NT2/D1 (cell line): ENCODE results near the gene PHRF1.

Source experiments
- DNase-seq: peaks from one replicate; pipeline ENCODE4 v3.0.0-alpha.2; 2011; ENCODE audit warnings: low read depth, low spot score
- H3K27me3 ChIP-seq: 2 replicates; pipeline ENCODE4 v1.6.0; 2011; ENCODE audit warnings: mild to moderate bottlenecking; ENCODE audit not compliant: insufficient read length, insufficient read depth
- H3K36me3 ChIP-seq: 2 replicates; pipeline ENCODE4 v1.6.1; 2011; ENCODE audit warnings: mild to moderate bottlenecking, low read length, mixed read lengths; ENCODE audit not compliant: insufficient read depth, insufficient read length
- H3K4me1 ChIP-seq: 2 replicates; pipeline ENCODE4 v1.5.1; 2011; ENCODE audit not compliant: insufficient read depth, insufficient read length
- H3K4me3 ChIP-seq: 2 replicates; pipeline ENCODE4 v1.5.1; 2011; ENCODE audit warnings: low read depth; ENCODE audit not compliant: insufficient read length
- H3K9ac ChIP-seq: 2 replicates; pipeline ENCODE4 v1.6.0; 2011; ENCODE audit warnings: low read depth; ENCODE audit not compliant: insufficient read length
- H3K9me3 ChIP-seq: 2 replicates; pipeline ENCODE4 v1.5.1; 2011; ENCODE audit warnings: mild to moderate bottlenecking, low read length; ENCODE audit not compliant: insufficient read depth
- SUZ12 ChIP-seq: IDR thresholded peaks from 2 replicates; pipeline ENCODE4 v1.6.1; 2011; ENCODE audit not compliant: insufficient read length, insufficient read depth; ENCODE audit errors: extremely low read depth
- YY1 ChIP-seq: IDR thresholded peaks from 2 replicates; pipeline ENCODE4 v1.6.1; 2011; ENCODE audit not compliant: insufficient read length, insufficient read depth
- ZNF274 ChIP-seq: IDR thresholded peaks from 2 replicates; pipeline ENCODE4 v1.6.1; 2011; ENCODE audit warnings: mild to moderate bottlenecking, low read depth, low read length

The PHRF1 gene

DNA sequence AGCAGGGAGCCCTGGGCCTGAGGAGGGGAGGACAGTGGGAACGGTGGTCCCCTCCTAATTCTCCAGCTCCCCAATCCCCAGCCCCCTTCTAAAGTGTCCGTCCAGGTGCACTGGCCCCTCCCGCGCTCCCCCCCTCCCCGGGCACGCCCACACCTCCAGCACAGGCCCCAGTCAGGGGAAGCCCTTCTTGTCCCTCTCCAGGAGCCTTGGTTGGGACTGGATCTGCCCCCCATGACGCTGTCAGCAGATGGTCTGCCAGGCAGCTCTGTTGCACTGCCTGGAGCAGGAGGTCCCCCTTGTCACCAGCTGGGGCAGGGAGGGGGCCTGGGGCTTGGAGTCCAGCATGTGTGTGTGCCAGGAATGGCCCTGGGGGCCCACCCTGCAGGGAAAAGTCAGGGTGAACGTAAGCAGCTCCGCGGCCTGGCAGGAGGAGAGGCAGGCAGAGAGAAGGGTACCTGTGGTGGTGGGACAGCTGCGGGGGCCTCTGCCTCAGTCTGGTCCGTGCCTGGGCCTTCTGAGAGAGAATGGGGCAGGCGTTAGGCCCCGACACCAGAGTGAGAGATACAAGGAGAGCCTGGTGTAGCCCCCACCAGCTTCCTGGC is 37.9 kb downstream of the PHRF1 start:
- TF ChIP-seq ZNF274, result no peak
- TF ChIP-seq SUZ12, result no peak
- no peak for TF ChIP-seq YY1
- Histone ChIP-seq H3K27me3 (no peaks in the 10 kb centered on the region), H3K4me3 (no peak overlapping the region), H3K4me1 (peaks cover 30% of the 10 kb centered on the region), H3K9ac (peak overlapping the region; percentile 42), H3K36me3 (peaks cover 92% of the 10 kb centered on the region), H3K9me3 (no peaks in the 10 kb centered on the region)
- no peak for DNase-seq

- no peaks in the 10 kb centered on the region for H3K9me3 ChIP-seq
- H3K4me3 ChIP-seq, result peak overlapping the region; percentile 16
- peaks cover 91% of the 10 kb centered on the region for H3K36me3 ChIP-seq
- H3K9ac ChIP-seq, result peak overlapping the region; percentile 67
- H3K27me3 ChIP-seq, result no peaks in the 10 kb centered on the region
- TF ChIP-seq SUZ12 (no peak), YY1 (no peak), ZNF274 (no peak)
- DNase-seq, result no peak
- peaks cover 32% of the 10 kb centered on the region for H3K4me1 ChIP-seq
Observed at GRCh38 chr11:614623-615503, 38.6 kb downstream of the PHRF1 start.

DNA sequence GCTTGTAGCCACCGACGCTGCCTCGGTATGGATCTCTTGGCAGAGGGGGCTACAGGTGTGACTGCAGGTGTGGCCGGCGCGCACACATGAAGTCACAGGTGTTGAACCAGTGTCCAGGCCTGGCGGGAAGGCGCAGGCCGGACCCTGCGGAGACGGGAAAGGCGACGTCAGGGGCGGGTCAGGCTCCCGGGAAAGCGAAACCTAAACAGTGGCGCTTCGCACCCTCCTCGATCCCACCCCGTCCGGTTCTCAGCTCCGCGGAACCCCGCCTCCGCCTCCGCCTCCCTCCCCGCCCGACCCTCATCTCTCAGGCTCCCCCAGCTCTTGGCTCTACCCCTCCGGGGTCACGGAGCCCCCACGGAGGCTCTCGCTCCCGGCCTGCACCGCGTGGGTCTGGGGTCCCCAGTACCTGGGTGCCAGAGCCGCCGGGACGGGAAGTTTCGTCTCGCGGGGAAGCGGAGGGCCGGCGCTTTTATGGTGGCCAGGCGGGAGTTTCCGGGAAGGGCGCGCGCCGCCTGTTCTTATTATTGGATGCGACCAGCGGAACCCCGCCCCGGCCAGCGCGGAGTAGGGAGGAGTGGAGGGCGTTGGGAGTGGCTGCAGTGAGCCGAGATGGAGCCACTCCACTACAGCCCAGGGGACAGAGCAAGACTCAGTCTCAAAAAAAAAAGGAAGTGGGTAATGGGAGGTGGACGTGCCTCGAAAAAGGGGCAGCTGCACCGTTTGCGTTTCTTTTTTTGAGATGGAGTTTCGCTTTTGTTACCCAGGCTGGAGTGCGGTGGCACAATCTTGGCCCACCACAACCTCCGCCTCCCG is 39.4 kb downstream of the PHRF1 start, which contains the start of gene IRF7:
IRF7 (minus strand) TSS at position 447 of the 816 bp plus-strand sequence. CDS start 586 bp downstream, outside the sequence.
- peak; percentile 38 for DNase-seq
- H3K9ac ChIP-seq, result peak within 1 kb of the TSS; percentile 67

GRCh38 chr11:616320-617198 is 40.3 kb downstream of the PHRF1 start:
- DNase-seq, result no peak
- TF ChIP-seq ZNF274, result no peak
- peaks cover 87% of the 10 kb centered on the region for H3K36me3 ChIP-seq
- H3K4me1 ChIP-seq, result peaks cover 31% of the 10 kb centered on the region
- no peak overlapping the region for H3K9ac ChIP-seq
- H3K4me3 ChIP-seq, result no peak overlapping the region
- H3K27me3 ChIP-seq, result no peaks in the 10 kb centered on the region
- H3K9me3 ChIP-seq, result no peaks in the 10 kb centered on the region

More for the DNA sequence above, 39.4 kb downstream of the PHRF1 start, which contains the start of gene IRF7:
- Histone ChIP-seq H3K27me3 (no peaks in the 10 kb centered on the region), H3K4me3 (peak within 1 kb of the TSS; percentile 16), H3K9me3 (no peaks in the 10 kb centered on the region), H3K4me1 (peaks cover 32% of the 10 kb centered on the region), H3K36me3 (peaks cover 90% of the 10 kb centered on the region)
- TF ChIP-seq YY1 (no peak), ZNF274 (no peak), SUZ12 (no peak)

GRCh38 chr11:617199-617911 is 41.1 kb downstream of the PHRF1 start:
- Histone ChIP-seq H3K4me3 (no peak overlapping the region), H3K9me3 (no peaks in the 10 kb centered on the region), H3K9ac (no peak overlapping the region), H3K36me3 (peaks cover 89% of the 10 kb centered on the region), H3K4me1 (peaks cover 28% of the 10 kb centered on the region), H3K27me3 (no peaks in the 10 kb centered on the region)
- DNase-seq, result no peak
- TF ChIP-seq ZNF274 (no peak), YY1 (no peak), SUZ12 (no peak)
